H1 (cell line): ENCODE results near the gene RASAL2. TPM values are rescaled to one million over a fixed set of nuclear protein-coding genes. Genes with fewer than 3 reads are reported as not detected.

ENCODE experiments used
- ASH2L ChIP-seq: fragments of 200-600, 300-600 bp; sonication (generic); IDR thresholded peaks from one replicate; pipeline ENCODE4 v1.7.1; 2017; ENCODE audit warnings: low read length
- POLR2AphosphoS5 ChIP-seq: IDR thresholded peaks from 2 replicates; pipeline ENCODE4 v1.6.1; 2011; ENCODE audit warnings: low read depth, low read length
- polyA plus RNA-seq, 7 experiments: library from polyadenylated mRNA; depleted of rRNA in 3 of 7; stranded (reverse) in 5 of 7; unstranded in 2 of 7; fragments of >200 nt in 5 of 7; fragments of 200-250 nt in 2 of 7; gene quantifications; 1 replicate in 5 of 7; 2 replicates in 1 of 7; 4 replicates in 1 of 7; pipeline versions ENCODE4 v1.2.1 to v1.2.3, GENCODE V29; 2011 to 2013; ENCODE audit warnings: missing spikeins in 2 of 7, mixed read lengths in 2 of 7
- total RNA-seq: library from RNA; stranded (reverse); fragmentation: NEBNext Ultra II Directional; extraction: Animal tissue kit (Norgen Biotek cat#: 25700); gene quantifications from 2 replicates; pipeline ENCODE4 v1.2.1, GENCODE V29; 2021
- TF ChIP-seq, protein P1 (sequence below): fragments of 300-600 bp; sonication (generic); IDR thresholded peaks from 2 replicates; pipeline ENCODE4 v1.7.1; 2012; ENCODE audit warnings: low read length, moderate library complexity, mild to moderate bottlenecking, inconsistent platforms; ENCODE audit not compliant: insufficient replicate concordance

RASAL2 gene
- total and polyA plus RNA-seq, 2 of the 8 experiments (the other 6 are each of a cell fraction or from before 2014, with no cell fraction given) = 15.9 to 32.5 TPM

DNA sequence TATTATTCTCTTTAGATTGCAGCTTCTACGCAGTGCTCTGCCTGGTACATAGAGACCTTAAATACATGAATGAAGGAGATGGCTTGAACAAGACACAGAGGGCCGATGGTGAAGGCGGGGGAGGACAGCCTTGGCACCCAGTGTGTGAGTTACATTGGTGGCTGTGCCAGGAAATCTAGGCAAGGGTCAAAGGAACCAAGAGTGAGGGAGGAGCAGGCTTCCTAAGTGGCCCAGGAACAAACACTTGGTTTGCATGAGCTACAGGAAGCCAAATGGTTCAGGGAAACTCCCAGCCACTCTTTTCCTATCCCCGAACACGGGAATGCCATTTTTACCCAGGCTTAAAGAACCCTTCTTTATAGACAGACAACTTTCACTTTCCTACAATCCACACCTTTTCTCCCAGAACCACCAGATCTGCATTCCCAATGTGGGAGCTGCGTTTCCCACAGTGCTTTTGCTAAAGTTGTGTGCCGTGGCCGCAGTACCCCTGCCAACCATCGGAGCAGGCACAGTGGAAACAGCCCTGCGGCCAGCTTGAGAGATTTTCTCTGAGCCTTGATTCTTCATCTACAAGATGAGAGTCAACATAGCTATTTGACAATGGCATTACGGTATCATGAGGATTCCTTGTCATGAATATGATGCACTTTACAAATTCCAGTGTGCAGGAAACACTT, 406.3 kb downstream of the RASAL2 start (continued):
- TF ChIP-seq, protein P1, sequence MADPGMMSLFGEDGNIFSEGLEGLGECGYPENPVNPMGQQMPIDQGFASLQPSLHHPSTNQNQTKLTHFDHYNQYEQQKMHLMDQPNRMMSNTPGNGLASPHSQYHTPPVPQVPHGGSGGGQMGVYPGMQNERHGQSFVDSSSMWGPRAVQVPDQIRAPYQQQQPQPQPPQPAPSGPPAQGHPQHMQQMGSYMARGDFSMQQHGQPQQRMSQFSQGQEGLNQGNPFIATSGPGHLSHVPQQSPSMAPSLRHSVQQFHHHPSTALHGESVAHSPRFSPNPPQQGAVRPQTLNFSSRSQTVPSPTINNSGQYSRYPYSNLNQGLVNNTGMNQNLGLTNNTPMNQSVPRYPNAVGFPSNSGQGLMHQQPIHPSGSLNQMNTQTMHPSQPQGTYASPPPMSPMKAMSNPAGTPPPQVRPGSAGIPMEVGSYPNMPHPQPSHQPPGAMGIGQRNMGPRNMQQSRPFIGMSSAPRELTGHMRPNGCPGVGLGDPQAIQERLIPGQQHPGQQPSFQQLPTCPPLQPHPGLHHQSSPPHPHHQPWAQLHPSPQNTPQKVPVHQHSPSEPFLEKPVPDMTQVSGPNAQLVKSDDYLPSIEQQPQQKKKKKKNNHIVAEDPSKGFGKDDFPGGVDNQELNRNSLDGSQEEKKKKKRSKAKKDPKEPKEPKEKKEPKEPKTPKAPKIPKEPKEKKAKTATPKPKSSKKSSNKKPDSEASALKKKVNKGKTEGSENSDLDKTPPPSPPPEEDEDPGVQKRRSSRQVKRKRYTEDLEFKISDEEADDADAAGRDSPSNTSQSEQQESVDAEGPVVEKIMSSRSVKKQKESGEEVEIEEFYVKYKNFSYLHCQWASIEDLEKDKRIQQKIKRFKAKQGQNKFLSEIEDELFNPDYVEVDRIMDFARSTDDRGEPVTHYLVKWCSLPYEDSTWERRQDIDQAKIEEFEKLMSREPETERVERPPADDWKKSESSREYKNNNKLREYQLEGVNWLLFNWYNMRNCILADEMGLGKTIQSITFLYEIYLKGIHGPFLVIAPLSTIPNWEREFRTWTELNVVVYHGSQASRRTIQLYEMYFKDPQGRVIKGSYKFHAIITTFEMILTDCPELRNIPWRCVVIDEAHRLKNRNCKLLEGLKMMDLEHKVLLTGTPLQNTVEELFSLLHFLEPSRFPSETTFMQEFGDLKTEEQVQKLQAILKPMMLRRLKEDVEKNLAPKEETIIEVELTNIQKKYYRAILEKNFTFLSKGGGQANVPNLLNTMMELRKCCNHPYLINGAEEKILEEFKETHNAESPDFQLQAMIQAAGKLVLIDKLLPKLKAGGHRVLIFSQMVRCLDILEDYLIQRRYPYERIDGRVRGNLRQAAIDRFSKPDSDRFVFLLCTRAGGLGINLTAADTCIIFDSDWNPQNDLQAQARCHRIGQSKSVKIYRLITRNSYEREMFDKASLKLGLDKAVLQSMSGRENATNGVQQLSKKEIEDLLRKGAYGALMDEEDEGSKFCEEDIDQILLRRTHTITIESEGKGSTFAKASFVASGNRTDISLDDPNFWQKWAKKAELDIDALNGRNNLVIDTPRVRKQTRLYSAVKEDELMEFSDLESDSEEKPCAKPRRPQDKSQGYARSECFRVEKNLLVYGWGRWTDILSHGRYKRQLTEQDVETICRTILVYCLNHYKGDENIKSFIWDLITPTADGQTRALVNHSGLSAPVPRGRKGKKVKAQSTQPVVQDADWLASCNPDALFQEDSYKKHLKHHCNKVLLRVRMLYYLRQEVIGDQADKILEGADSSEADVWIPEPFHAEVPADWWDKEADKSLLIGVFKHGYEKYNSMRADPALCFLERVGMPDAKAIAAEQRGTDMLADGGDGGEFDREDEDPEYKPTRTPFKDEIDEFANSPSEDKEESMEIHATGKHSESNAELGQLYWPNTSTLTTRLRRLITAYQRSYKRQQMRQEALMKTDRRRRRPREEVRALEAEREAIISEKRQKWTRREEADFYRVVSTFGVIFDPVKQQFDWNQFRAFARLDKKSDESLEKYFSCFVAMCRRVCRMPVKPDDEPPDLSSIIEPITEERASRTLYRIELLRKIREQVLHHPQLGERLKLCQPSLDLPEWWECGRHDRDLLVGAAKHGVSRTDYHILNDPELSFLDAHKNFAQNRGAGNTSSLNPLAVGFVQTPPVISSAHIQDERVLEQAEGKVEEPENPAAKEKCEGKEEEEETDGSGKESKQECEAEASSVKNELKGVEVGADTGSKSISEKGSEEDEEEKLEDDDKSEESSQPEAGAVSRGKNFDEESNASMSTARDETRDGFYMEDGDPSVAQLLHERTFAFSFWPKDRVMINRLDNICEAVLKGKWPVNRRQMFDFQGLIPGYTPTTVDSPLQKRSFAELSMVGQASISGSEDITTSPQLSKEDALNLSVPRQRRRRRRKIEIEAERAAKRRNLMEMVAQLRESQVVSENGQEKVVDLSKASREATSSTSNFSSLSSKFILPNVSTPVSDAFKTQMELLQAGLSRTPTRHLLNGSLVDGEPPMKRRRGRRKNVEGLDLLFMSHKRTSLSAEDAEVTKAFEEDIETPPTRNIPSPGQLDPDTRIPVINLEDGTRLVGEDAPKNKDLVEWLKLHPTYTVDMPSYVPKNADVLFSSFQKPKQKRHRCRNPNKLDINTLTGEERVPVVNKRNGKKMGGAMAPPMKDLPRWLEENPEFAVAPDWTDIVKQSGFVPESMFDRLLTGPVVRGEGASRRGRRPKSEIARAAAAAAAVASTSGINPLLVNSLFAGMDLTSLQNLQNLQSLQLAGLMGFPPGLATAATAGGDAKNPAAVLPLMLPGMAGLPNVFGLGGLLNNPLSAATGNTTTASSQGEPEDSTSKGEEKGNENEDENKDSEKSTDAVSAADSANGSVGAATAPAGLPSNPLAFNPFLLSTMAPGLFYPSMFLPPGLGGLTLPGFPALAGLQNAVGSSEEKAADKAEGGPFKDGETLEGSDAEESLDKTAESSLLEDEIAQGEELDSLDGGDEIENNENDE = no peak
- TF ChIP-seq ASH2L (peak; percentile 4), POLR2AphosphoS5 (no peak)
- TF ChIP-seq, all 59 proteins: peak for 3
